ENCODE measurements around the gene PRPF39. TPM values are rescaled to one million over a fixed set of nuclear protein-coding genes. Genes with fewer than 3 reads are reported as not detected.

PRPF39 gene
- polyA plus RNA-seq, 1 of the 3 experiments (the other 2 are of a cell fraction): 14.6 TPM

GRCh38 chr14:45070215-45070614 lies 13.7 kb upstream of the PRPF39 start (continued):
- TF ChIP-seq, protein P1, sequence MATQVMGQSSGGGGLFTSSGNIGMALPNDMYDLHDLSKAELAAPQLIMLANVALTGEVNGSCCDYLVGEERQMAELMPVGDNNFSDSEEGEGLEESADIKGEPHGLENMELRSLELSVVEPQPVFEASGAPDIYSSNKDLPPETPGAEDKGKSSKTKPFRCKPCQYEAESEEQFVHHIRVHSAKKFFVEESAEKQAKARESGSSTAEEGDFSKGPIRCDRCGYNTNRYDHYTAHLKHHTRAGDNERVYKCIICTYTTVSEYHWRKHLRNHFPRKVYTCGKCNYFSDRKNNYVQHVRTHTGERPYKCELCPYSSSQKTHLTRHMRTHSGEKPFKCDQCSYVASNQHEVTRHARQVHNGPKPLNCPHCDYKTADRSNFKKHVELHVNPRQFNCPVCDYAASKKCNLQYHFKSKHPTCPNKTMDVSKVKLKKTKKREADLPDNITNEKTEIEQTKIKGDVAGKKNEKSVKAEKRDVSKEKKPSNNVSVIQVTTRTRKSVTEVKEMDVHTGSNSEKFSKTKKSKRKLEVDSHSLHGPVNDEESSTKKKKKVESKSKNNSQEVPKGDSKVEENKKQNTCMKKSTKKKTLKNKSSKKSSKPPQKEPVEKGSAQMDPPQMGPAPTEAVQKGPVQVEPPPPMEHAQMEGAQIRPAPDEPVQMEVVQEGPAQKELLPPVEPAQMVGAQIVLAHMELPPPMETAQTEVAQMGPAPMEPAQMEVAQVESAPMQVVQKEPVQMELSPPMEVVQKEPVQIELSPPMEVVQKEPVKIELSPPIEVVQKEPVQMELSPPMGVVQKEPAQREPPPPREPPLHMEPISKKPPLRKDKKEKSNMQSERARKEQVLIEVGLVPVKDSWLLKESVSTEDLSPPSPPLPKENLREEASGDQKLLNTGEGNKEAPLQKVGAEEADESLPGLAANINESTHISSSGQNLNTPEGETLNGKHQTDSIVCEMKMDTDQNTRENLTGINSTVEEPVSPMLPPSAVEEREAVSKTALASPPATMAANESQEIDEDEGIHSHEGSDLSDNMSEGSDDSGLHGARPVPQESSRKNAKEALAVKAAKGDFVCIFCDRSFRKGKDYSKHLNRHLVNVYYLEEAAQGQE (IDR thresholded peaks at IDR 0.05; ENCODE audit: low read depth, low read length): no peak

DNA sequence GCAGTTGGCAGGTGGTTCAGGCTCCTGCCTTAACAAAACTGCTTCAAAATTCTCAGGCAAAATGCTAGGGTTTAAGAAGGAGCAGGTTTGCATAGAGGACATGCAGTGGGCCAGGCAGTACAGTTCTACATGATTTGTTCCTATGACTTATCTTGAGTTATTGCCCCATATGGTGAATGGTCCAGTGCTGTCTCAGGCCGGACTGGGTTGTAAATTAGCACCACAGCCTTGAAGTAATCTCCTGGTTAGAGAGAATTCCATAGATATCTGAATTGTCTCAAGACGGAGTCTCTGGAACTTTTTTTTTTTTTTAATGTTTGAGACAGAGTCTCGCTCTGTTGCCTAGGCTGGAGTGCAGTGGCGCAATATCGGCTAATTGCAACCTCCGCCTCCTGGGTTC lies 11.8 kb upstream of the PRPF39 start:
- Histone ChIP-seq H3K4me2 (no peak overlapping the region), H4K20me1 (ENCODE audit: insufficient read depth) (no peaks in the 10 kb centered on the region), H3K4me3 (ENCODE audit: low read depth in 2 of 2, low read length in 1 of 2) (no peak overlapping the region), H3K4me1 (ENCODE audit: control insufficient read depth in 1 of 2, insufficient read depth in 2 of 2, low read depth in 1 of 2, low read length in 1 of 2) (no peaks in the 10 kb centered on the region), H3K9ac (no peak overlapping the region), H2AFZ (ENCODE audit: low read depth) (no peak overlapping the region), H3K79me2 (ENCODE audit: insufficient read depth) (no peaks in the 10 kb centered on the region), H3K27me3 (ENCODE audit: insufficient read depth) (no peaks in the 10 kb centered on the region), H3F3A (replicated peaks; ENCODE audit: insufficient read depth) (no peaks in the 10 kb centered on the region), H3K9me2 (no peaks in the 10 kb centered on the region), H3K9me3 (no peaks in the 10 kb centered on the region), H3K27ac (ENCODE audit: low read depth in 2 of 2, low read length in 1 of 2) (no peak overlapping the region), H3K36me3 (replicated peaks in 1 of 2; ENCODE audit: control insufficient read depth in 1 of 2, insufficient read depth in 2 of 2, low read length in 1 of 2) (no peaks in the 10 kb centered on the region)
- no peak for DNase-seq
- ChIA-PET CTCF (no interaction called here), POLR2A (no interaction called here)
- TF ChIP-seq RFX5 (IDR thresholded peaks at IDR 0.05; ENCODE audit: low read length): no peak
- no peak for TF ChIP-seq SIN3A (IDR thresholded peaks at IDR 0.05; ENCODE audit: borderline replicate concordance, low read depth, low read length)
- TF ChIP-seq ELF1 (IDR thresholded peaks at IDR 0.05): no peak
- no peak for TF ChIP-seq USF2 (IDR thresholded peaks at IDR 0.05; ENCODE audit: borderline replicate concordance, low read depth, low read length)
- TF ChIP-seq, protein P2, sequence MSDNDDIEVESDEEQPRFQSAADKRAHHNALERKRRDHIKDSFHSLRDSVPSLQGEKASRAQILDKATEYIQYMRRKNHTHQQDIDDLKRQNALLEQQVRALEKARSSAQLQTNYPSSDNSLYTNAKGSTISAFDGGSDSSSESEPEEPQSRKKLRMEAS (IDR thresholded peaks at IDR 0.05; ENCODE audit: low read depth): no peak
- no peak for TF ChIP-seq IRF3 (IDR thresholded peaks at IDR 0.05; ENCODE audit: low read depth, low read length)
- TF ChIP-seq GATA2 (CRISPR knock-in tag; IDR thresholded peaks at IDR 0.05): no peak
- no peak for TF ChIP-seq CTCF (IDR thresholded peaks at IDR 0.05)
- TF ChIP-seq TCF12 (IDR thresholded peaks at IDR 0.05): no peak
- 96% methylated on average over 6 of the region's 6 CpGs for WGBS (ENCODE audit: low lambda C conversion rate)
